ENCODE results near the gene PTPRD.
"Not testable (repeated sequence)": the region's sequence is repeated elsewhere in the genome, so short reads cannot be mapped to it uniquely, and the experiment has no call there.

Gene PTPRD

DNA sequence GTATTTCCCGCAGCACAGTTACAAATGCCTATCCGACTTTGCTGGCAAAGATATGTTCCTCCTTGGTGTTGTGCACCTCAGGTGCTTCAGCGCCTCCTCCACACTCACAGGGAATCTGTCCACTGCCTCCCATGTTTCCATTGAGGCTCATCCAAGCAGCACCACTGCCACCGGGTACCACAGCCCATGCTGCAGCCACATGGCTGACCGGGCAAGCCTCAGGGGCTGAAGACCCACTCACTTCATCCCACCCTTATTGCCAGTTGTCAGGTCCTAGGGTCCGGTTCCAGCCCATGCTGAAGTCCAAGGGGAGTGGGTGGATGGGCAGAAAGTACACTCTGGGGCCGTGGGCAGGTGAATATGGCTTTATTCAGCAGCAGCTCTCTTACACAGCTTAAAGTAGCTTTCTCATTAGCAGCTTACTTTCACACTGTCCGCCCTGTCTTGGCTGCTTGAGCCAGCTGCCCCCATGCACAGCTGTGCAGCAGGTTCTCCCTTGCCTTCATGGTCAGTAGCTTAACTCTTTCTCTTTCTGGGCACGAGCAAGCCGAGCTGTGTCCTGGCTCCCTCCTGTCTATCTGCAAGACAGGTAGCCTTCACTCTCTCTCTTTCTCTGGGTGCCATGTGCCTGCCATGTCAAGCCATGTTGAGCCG, 1052.3 kb downstream of the PTPRD start:
- no peak for DNase-seq

DNA sequence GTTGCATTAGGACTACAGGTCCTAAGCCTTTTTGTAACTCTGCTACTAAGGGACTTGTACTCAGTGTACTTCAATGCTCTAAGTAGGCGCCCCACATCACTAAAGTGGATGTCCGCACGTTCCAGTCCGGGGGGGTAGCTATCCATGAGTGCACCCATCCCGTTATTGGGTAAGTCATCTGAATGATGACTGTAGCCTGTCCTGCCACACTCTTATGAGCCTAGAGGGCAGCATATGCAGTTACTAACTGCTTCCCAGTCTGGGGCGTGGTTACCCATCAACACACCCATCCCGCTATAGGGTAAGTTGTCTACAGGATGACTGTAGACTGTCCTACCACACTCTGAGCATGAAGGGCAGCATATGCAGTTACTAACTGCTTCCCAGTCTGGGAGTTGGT, 1053.9 kb downstream of the PTPRD start:
- no peak for DNase-seq

DNA sequence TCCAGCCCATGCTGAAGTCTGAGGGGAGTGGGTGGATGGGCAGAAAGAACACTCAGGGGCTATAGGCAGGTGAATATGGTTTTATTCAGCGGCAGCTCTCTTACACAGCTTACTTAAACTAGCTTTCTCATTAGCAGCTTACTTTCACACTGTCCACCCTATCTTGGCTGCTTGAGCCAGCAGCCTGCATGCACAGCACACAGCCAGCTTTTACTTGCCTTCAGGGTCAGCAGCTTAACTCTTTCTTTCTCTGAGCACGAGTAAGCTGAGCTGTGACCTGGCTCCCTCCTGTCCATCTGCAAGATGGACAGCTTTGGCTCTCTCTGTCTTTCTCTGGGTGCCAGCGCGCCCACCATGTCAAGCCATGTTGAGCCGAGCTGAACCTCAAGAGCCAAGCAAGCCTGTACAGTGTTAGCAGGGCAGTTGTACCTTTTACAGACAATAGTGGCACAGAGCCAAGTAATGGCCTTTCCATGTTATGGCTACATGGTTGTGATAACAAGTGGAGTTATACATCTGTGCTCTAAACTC, 1054.9 kb downstream of the PTPRD start:
- DNase-seq: no peak

DNA sequence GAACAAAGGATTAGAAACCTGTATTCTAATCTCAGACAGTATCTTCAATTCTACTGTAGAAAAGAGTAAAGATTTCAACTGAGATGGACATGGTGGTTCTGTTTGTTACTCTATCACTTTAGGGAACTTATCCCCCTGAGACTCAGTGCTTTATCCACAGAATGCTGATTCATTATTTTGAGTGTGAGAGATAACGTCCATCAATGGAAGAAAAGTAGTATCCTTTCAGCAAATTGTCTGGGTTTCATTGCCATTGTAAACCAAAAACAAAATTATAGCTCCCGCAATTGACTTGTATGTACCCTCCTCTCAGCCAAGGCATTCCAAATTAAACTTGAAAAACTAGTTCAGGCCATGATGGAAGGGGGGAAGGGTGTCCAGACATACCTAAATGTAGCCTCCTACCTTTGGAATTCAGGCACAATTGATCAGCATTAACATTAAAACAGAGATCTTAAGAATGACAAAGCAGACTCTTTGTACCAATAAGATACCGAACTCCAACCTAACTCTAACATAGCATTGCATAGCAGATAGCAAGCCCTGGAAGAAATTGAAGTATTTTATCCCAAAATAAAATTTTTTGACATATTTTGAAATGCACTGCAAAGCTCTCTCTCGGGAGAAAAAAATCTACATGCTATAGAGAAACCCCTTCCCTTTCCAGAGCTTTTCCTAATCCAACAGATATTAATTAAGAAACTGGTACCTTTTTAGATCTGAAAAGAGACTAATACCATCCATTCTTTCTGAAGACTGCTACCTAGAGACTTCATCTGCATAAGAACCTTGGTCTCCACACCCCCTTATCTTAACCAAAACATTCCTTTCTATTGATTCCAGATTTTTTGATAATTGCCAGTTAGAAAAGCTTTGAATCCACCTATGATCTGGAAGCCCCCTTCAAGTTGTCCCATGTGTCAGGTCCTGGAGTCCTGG, 1055.7 kb downstream of the PTPRD start:
- no peak for DNase-seq

DNA sequence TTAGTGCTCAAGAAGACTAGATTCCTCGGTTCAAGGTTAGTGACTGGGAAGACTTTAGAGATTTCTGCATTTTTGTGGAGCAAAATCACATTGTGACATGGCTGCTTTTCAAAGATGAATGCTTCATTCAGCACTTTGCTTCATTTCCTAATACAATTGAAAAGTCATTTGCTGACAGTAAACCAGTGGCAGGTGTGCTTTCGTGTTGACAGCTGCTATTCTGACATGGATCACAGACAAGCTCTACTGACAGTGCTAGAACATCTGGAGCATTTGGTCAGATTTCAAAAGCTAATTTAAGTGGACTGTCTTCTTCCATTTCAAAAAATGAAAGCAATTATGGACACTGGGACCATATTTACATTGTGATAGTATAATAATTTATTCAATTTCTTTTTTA, 1060.1 kb downstream of the PTPRD start:
- no peak for DNase-seq

DNA sequence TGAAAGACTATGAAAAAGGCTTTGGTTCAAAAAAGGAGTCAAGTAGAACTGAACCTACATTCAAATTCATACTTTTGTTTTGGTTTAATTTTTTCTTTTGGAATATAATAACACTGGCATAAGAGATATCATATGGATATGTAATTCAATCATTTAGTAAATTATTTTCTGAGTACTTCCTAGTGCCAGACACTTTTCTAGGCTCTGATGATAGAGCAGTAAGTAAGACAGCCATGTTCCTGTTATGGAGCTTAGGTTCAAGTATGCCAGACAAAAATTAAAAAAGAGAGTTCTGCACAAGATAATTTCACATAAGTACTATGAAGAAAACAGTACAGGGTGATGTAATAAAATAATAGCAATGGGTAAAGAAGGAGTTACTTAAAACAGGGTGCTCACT, 1074.0 kb downstream of the PTPRD start:
- DNase-seq: no peak

DNA sequence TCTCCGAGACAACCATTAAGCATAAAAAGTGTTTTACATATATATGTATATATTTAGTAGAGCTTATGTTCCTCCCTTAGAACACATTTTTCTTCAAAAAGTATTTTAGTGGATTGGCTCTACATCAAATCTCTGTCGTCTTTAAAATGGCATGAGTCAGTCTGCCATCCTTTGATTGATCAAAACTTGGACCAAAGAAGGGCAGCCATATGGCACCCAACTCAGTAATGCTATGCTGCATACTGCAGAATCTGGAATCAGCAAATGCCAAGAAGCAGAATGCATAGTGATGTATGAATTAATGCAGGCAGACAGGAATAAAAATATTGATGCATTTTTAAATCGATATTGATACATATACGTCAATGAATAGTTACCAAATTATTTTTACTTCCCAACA, 1074.4 kb downstream of the PTPRD start:
- DNase-seq: no peak

DNA sequence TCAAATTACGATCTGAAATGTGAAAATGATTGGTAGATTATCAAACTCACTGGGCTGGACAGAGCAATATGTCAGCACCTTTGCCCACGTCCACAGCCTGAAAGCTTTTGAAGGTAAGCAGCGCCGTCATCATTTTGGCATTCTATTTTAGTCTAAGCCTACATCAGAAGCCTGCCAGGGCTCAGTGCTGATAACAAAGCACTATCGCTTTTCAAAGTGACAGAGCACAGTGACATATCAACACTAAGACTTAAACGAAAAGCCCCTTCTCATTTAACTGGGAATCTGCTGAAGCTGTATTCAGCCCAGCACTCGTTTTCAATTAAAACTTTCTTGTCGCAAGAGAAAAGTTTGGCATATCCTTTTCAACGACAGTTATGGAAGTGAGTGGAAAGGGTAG, 1076.3 kb downstream of the PTPRD start:
- DNase-seq: no peak

DNA sequence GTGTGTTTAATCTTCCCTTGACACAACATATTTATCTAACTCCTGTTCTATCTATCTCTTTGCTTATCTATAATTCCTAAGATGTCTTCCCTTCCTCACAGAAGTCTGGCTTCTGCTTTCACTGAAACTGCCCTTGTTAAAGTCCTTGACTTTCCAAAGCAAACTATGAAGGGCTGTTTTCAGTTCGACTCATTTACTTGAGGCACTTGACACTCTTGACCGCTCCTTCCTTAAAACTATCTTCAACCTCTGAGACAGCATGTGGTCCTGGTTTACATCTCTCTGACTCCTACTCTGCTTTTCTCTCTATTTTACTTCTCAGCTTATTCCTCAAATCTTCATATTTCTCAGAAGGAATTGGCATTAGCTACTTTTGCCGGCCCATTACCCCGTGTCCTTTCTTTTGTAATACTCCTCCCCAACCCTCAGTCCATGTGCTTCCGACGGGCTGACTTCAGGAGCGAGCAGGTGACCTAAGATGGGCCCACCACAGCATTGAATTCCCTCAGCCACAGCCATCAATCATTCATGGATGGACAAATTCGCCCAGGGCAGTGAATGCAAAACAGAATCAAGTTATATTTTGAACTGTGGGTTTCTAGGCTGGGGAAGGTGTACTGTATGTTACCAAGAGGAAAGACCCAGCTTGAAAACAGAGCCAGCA, 1089.2 kb downstream of the PTPRD start:
- DNase-seq: no peak

DNA sequence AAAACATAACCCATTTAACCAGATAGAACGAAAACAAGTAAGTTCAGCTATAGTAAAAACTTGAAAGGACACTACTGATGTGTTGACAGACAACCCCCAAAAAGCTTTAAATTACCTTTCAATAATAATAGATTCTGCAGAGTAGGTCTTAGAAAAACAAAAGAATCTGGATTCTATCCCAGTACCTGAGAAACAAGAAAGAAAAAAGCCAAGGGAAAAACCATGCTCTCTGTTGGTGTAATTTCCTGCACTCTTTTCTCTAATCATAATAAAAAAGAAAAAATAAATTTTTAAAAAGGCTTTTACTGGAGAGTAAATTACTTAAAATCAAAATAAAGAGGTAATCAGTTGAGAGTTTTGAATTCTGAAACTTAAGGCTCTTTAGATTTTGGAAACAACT, 1090.4 kb downstream of the PTPRD start:
- no peak for DNase-seq

DNA sequence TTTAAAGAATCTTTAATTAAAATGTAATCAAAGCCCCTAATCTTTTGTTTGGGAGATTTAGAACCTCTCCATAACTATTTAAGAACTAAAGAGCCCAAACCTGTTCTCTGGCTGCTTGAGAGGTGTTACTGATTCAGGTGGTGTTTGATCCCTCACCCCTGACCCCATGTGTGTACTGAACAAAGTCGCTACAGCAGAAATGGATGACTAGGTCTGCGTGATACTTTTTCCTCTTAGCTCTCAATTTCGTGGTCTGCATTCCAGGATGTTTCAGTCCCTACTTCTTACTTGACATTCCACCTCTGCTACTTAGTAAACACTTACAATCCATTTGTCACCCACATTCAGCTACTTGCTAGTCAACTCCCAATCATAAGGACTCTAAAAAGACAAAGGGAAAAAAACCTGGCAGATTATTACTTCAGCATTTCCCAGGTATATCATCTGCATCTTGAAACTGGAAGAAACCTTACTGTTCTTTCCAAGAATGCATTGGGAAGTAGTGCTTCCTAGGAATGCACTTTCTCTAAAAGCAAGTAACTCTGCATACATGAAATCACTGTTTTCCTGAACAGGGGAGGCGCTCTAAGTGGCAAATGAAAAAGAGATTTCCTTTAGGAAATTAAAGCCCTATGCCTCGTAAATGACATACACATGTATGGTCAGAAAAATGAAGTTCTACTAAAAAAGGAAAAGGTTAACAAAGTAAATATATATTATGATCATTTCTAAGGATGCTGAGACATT, 1091.6 kb downstream of the PTPRD start:
- no peak for DNase-seq

DNA sequence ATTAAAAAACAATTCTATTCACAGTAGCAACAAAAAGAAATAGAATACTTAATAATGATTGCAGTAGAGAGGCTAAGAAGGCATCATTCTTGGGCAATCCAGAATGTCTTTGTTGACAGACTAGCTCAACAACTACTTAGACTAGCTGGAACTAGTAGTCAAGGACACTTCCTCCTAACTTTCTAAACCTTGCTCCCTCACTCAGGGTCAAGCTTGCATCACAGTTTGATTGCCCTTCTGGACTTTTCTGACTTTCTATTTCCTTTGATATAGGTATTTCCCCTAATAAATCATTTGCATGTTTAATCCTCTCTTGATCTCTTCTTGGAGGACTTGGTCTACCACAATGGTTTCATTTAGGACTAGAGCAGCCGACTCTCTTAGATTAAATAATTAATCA, 1107.9 kb downstream of the PTPRD start:
- DNase-seq: no peak

DNA sequence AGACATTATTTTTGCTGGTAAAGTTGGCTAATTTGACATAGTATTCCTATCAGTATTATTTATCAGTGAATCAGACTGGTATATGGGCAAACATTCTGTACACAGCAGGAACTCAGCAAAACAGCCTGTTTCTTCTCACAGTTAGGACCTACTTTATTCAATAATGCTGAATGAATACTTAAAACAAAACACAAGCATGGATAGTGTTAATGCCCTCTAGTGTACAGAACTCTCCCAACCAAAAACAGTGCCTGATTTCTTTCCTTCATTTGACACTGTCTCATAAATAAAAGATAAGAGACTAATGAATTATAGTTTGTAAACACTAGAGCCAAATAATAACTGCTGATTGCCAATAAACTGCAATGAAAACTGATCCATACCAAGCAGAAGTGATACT, 1113.3 kb downstream of the PTPRD start:
- DNase-seq: no peak

DNA sequence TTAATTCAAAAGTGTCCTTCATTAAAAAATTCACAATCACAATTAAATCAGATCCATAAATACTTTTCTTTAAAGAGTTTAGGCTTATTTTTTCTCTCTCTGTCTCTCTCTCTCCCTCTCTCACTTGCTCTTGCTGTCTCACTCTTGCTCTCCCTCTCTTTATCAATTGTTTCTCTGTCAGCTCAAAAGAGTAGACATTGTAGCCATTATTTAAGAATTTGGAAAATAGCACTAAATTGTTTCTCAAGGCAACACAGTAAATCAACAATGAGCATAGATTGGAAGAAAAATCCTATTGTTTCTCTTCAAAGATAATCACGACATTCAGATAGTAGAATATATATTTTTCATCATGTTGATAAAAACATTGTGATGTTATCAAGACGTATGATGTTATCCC, 1114.0 kb downstream of the PTPRD start:
- DNase-seq: no peak

DNA sequence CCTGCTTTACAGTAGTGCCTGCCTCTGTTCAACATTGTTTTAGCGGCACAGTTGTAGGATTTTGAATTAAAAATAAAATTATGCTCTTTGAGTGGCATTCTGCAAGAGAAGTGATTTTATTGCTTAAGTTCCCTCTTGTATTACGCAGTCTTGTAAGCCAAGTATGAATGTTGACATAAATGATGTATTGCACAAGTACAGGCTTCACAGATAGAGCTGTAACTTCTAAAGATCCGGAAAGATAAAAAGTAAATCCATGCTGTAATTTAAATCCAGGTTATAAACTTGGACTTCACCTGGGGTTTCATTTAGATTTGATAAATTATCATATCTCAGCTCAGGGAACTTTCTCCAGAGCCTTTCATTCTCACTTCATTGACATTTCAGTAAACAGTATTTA, 1114.7 kb downstream of the PTPRD start:
- no peak for DNase-seq

DNA sequence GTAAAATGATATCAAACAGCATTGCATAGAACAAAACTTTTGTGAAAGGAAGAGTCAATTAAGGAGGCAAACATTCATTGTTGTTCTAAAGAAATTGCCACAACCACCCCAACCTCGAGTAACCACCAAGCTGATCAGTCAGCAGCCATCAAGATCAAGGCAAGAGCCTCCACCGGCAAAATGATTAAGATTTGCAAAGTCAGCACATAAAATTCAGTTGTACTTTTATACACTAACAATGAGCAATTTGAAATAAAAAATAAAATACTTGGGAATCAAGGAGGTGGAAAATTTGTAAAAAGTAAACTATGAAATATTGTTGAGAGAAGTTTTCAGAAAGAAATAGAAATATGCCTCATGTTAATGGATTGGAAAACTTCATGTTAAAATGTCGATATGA, 1118.5 kb downstream of the PTPRD start:
- no peak for DNase-seq

DNA sequence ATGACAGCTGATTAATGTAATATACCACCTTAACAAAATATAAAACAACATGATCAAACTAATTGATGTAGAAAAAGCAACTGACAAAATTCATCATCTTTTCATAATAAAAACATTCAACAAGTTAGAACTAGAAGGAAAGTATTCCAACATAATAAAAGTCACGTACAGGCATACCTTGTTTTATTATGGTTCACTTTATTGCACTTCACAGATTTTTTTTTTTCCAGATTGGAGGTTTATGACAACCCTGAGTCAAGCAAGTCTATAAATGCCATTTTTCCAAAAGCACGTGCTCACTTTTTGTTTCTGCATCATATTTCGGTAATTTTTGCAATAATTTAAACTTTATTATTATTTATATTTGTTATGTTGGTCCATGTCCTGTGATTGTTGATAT, 1120.3 kb downstream of the PTPRD start:
- no peak for DNase-seq

DNA sequence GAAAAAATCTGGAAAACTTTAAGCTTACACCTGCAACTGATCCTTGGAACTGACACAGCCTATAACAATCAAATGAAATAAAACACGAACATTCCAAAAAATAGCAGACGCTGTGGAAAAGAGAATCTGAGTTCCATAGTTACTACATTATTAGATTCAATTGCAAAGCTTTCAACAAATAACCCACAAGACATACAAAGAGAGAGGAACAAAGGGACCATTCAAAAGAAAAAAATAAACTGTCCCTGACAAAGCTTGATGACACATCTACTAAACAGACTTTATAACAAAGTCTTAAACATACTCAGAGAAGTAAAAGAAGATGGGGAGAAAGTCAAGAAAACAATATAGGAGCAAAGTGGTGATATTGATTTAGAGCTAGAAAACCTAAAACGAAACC, 1123.6 kb downstream of the PTPRD start:
- DNase-seq: no peak

DNA sequence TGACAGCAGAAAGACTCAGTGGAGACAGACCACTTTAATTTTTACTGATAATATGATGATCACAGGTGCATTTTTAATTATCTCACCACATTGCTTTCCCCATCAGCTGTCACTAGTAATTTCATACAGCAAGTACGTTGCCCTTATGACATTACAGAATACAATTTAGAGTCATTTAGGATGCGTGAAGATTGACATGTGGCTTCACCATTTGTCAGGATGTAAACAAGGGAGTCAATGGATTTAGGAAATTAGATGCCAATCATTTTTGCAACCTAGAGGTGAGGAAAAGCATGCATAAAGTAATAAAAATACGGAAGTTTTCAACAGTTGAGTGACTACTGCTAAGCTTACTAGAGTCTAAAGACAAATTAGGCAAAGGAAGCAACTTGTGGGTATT, 1129.6 kb downstream of the PTPRD start:
- DNase-seq: no peak

DNA sequence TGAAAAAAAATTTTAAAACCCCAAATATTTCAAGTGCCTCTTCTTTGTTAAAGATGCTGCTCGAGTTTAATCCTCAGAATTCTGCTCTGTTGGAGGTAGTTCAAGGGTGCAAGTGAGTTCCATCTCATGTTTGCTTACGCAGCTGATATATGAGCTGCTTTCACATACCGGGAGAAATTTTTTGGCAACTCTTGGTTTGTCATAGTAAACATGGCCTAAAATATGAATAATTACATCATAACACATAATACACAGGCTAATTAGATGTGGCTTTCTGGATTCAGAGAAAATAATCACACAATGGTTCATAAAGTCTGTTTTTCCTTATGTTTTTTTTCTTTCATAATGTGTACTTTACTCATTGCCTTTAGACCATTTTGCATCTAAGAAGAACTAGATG, 1134.1 kb downstream of the PTPRD start:
- no peak for DNase-seq

DNA sequence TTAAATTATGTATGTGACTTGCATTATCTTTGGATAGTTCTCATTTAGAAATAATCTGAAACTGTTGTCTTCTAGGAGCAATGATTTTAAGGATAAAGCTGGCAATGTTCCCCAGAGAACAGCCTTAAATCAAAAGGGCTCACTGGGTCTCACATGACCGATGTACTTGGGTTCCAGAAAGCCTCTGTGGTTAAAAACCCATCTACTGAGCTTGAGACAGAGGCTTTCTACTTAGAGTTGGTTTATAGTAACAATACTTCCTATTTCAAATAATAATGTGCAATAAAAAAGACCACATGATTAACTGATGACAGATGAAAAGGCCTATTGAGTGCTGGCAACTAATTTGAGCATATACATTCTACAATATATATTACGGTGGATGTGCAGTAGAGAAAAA, 1143.5 kb downstream of the PTPRD start:
- DNase-seq: no peak

DNA sequence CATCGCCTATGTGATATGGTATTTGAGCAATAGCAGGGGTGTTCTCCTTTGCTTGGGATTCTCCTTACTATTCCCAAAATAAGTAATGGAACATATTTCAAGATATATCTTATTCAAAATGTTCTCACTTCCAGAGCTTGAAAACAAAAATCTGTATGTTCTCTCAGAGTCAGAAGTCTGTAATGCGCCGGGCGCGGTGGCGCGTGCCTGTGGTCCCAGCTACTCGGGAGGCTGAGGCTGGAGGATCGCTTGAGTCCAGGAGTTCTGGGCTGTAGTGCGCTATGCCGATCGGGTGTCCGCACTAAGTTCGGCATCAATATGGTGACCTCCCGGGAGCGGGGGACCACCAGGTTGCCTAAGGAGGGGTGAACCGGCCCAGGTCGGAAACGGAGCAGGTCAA, 1170.9 kb downstream of the PTPRD start:
- not testable (repeated sequence) for DNase-seq

DNA sequence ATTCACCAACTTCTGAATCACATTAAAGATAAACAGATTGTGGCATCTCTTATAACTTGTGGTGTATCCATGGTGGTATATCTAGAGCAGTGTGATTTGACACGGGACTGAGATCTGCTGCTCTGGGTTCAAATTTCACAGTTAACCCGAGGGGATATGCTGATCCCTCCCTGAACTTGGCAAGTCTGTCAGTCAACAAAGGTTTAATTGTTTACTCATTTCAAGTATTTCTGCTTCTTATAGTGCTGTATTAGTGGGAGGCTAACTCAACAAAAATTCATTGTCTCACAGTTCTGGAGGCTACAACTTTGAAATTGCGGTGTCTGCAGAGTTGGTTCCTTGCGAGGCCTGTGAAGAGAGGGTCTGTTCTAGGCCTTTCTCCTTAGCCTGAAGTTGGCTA, 1175.2 kb downstream of the PTPRD start:
- DNase-seq: no peak

All from NCI-H1048 (cell line).